Measurements from ENCODE around the gene FBXO4. TPM values are rescaled to one million over a fixed set of nuclear protein-coding genes. Genes with fewer than 3 reads are reported as not detected.

FBXO4 gene
- total and polyA plus RNA-seq, 2 of the 8 experiments (the other 6 are each of a cell fraction or from before 2014, with no cell fraction given): 0.60 to 0.88 TPM

GRCh38 chr5:41951224-41951623 lies 26.1 kb downstream of the FBXO4 start:
- Histone ChIP-seq H2BK120ac (replicated peaks; ENCODE audit: low read depth, low read length) (no peak overlapping the region), H3K9ac (replicated peaks in 1 of 4; ENCODE audit: extremely low read depth in 1 of 4, low read depth in 3 of 4, low read length in 3 of 4) (no peak overlapping the region), H3K18ac (ENCODE audit: extremely low read depth, low read length) (no peak overlapping the region), H4K91ac (replicated peaks; ENCODE audit: insufficient read length, low read length) (no peak overlapping the region), H3K79me2 (ENCODE audit: control insufficient read depth in 1 of 2, insufficient read depth in 2 of 2, low read length in 2 of 2) (no peaks in the 10 kb centered on the region), H3K4me2 (ENCODE audit: insufficient read depth in 1 of 2, low read depth in 2 of 2, low read length in 2 of 2) (no peak overlapping the region), H3K79me1 (ENCODE audit: low read depth, low read length) (no peaks in the 10 kb centered on the region), H4K8ac (ENCODE audit: extremely low read depth, insufficient read depth, low read length) (no peak overlapping the region), H3K27ac (ENCODE audit: low read depth, low read length) (no peak overlapping the region), H2BK20ac (ENCODE audit: low read length) (no peak overlapping the region), H2BK5ac (ENCODE audit: low read depth, low read length) (no peak overlapping the region), H3K56ac (replicated peaks; ENCODE audit: insufficient read length, low read depth, low read length) (no peak overlapping the region), H3K23ac (ENCODE audit: insufficient read length) (no peak overlapping the region), H3K27me3 (replicated peaks in 1 of 4; ENCODE audit: control insufficient read depth in 3 of 4, extremely low read depth in 1 of 4, insufficient read depth in 3 of 4, low read length in 3 of 4) (no peaks in the 10 kb centered on the region), H3K4me1 (replicated peaks in 1 of 4; ENCODE audit: control insufficient read depth in 3 of 4, insufficient read depth in 4 of 4, low read length in 3 of 4) (0 out of 7 replicates have a peak, but pooled peaks cover 0 to 3% (median 0%) of the 10 kb centered on the region in 4 experiments), H3K23me2 (ENCODE audit: low read depth, low read length) (no peaks in the 10 kb centered on the region), H2AFZ (ENCODE audit: low read length) (no peak overlapping the region), H2BK12ac (ENCODE audit: low read depth, low read length) (no peak overlapping the region), H4K20me1 (replicated peaks in 1 of 2; ENCODE audit: control insufficient read depth in 1 of 2, insufficient read depth in 2 of 2, low read length in 2 of 2) (no peaks in the 10 kb centered on the region), H3K4me3 (ENCODE audit: extremely low read depth in 1 of 4, insufficient read depth in 2 of 4, low read depth in 3 of 4, low read length in 4 of 4) (no peak overlapping the region), H2BK15ac (ENCODE audit: low read length) (no peak overlapping the region), H3K14ac (ENCODE audit: insufficient read length) (no peak overlapping the region), H3K4ac (replicated peaks; ENCODE audit: insufficient read length, low read depth, low read length) (no peak overlapping the region), H3K36me3 (ENCODE audit: control insufficient read depth in 2 of 4, insufficient read depth in 4 of 4, low read length in 3 of 4) (no peaks in the 10 kb centered on the region), H3K9me3 (ENCODE audit: insufficient read depth in 2 of 2, low read depth in 1 of 2, low read length in 1 of 2) (peaks cover 0 to 2% of the 10 kb centered on the region in 2 experiments; a peak in 1 of 4 replicates), H2AK5ac (ENCODE audit: low read depth, low read length) (no peak overlapping the region), H4K5ac (ENCODE audit: insufficient read length, low read depth, low read length) (no peak overlapping the region)
- ChIA-PET CTCF (ENCODE audit: partially characterized antibody) (no interaction called here), POLR2A (ENCODE audit: partially characterized antibody) (no interaction called here)
- FAIRE-seq (no peak), DNase-seq (ENCODE audit: low read depth in 1 of 2, low spot score in 2 of 2) (no peak)
- WGBS, 2 experiments (ENCODE audit: extremely low coverage in 1 of 2, insufficient coverage in 1 of 2, insufficient read length in 1 of 2, insufficient replicate concordance in 2 of 2, low coverage in 1 of 2, low lambda C conversion rate in 2 of 2, missing lambda C conversion rate in 1 of 2): 84% methylated on average over 3 of the region's 3 CpGs; no CpG with 5 or more reads in 1 of the 2 experiments
- TF ChIP-seq JUND (IDR thresholded peaks at IDR 0.05; ENCODE audit: low read length): no peak
- TF ChIP-seq RXRA (IDR thresholded peaks at IDR 0.05; ENCODE audit: insufficient read depth, low read depth, low read length): no peak
- no peak for TF ChIP-seq HDAC2 (IDR thresholded peaks at IDR 0.05; ENCODE audit: borderline replicate concordance in 1 of 2, low read depth in 2 of 2, low read length in 2 of 2)
- no peak for TF ChIP-seq POLR2AphosphoS5 (IDR thresholded peaks at IDR 0.05; ENCODE audit: low read depth, low read length)
- no peak for TF ChIP-seq GABPA (IDR thresholded peaks at IDR 0.05; ENCODE audit: borderline replicate concordance, insufficient read depth, low read length)
- no peak for TF ChIP-seq CREB1 (IDR thresholded peaks at IDR 0.05)
- TF ChIP-seq SAP30 (IDR thresholded peaks at IDR 0.05; ENCODE audit: insufficient read depth, insufficient replicate concordance, low read length): no peak

Data from H1 (cell line).